ENCODE results near the gene AASDH. TPM values are rescaled to one million over a fixed set of nuclear protein-coding genes. Genes with fewer than 3 reads are reported as not detected.

The AASDH gene
- total RNA-seq, 1 experiment from 2014 or later, result 12.6 TPM

Other genes starting within 250 kb of the AASDH start
- gene PPAT, start 48.1 kb upstream of the AASDH start, total RNA-seq (2021), result 83.4 to 91.0 TPM (median 89.0 TPM) in 3 replicates
- gene PAICS, start 48.8 kb upstream of the AASDH start, total RNA-seq (2021), result 412 to 435 TPM (median 421 TPM) in 3 replicates
- gene SRP72, start 80.1 kb upstream of the AASDH start, total RNA-seq (2021), result 113 to 138 TPM (median 116 TPM) in 3 replicates
- gene ARL9, start 118.3 kb upstream of the AASDH start, total RNA-seq (2021), result 0.27 to 0.48 TPM (median 0.30 TPM) in 3 replicates